Vagina (tissue), 2 donors: ENCODE measurements around the gene SEPHS1.

Source experiments
- POLR2AphosphoS5 ChIP-seq, 2 donors: sonication (generic); formaldehyde crosslinking; IDR thresholded peaks; one replicate each; pipeline ENCODE4 v1.9.0; 2017; ENCODE audit warnings: antibody characterized with exemption in 2 of 2, mild to moderate bottlenecking in 2 of 2, low read depth in 1 of 2; ENCODE audit not compliant: insufficient read depth in 1 of 2
- TF ChIP-seq, protein P1 (sequence below), 3 experiments: fragments of 450-650 bp in 2 of 3; fragments of 200-600 bp in 1 of 3; sonication (generic) in 1 of 3; IDR thresholded peaks; one replicate each; pipeline ENCODE4 v1.5.1; 2017 to 2019; ENCODE audit warnings: antibody characterized with exemption in 3 of 3, mild to moderate bottlenecking in 2 of 3, moderate library complexity in 2 of 3

DNA sequence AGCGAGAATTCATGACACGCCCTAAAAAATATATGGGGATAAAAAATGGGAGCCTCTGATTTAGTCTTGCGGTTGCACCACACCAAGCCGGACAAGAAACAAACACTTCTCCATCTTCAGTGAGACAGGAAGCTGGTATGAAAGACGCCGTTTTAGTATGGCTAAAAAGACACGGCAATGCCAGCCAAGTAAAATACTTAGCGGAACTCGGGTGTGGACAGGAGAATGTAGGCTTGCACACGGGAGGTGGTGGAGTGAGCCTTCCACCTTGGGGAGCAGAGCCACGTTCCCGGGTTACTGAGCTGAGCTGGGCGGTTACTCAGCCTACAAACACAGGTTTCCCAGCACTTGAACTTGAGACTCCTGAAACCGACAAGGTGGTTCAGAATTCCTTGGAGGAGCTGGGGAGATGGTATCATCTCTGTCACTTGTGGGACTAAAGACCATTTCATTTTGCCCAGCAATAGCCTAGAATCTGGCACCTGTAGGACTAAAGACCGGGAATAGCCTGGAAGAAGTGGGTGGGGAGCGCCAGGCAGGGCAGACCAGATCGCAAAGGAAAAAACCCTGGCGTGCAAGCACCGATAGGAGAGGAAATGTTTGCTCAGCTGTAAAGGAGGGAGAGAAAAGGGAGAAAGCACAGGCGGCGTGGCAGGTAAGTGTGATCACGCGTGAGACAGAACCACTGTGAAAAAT, 34.8 kb upstream of the SEPHS1 start:
- TF ChIP-seq, protein P1, sequence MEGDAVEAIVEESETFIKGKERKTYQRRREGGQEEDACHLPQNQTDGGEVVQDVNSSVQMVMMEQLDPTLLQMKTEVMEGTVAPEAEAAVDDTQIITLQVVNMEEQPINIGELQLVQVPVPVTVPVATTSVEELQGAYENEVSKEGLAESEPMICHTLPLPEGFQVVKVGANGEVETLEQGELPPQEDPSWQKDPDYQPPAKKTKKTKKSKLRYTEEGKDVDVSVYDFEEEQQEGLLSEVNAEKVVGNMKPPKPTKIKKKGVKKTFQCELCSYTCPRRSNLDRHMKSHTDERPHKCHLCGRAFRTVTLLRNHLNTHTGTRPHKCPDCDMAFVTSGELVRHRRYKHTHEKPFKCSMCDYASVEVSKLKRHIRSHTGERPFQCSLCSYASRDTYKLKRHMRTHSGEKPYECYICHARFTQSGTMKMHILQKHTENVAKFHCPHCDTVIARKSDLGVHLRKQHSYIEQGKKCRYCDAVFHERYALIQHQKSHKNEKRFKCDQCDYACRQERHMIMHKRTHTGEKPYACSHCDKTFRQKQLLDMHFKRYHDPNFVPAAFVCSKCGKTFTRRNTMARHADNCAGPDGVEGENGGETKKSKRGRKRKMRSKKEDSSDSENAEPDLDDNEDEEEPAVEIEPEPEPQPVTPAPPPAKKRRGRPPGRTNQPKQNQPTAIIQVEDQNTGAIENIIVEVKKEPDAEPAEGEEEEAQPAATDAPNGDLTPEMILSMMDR (IDR thresholded peaks at IDR 0.05): no peak
- TF ChIP-seq POLR2AphosphoS5 (IDR thresholded peaks at IDR 0.05; ENCODE audit: insufficient read depth in 1 of 2, low read depth in 1 of 2): no peak
